GM18498 (cell line): ENCODE measurements around the gene CALCOCO2.
"Not testable (repeated sequence)": the region's sequence is repeated elsewhere in the genome, so short reads cannot be mapped to it uniquely, and the experiment has no call there.

Experiments
- ATAC-seq: cut with Tn5 transposase; IDR thresholded peaks from one replicate; pipeline ENCODE4 v1.9.1; 2021; ENCODE audit warnings: mild to moderate bottlenecking, moderate library complexity; ENCODE audit not compliant: unreplicated experiment

Gene CALCOCO2

GRCh38 chr17:48872409-48872808, 41.6 kb downstream of the CALCOCO2 start:
- not testable (repeated sequence) for ATAC-seq

GRCh38 chr17:48873209-48873608, 42.4 kb downstream of the CALCOCO2 start:
- no peak for ATAC-seq

GRCh38 chr17:48873696-48874443, 43.0 kb downstream of the CALCOCO2 start:
- ATAC-seq: no peak

- no peak for ATAC-seq
Measured at GRCh38 chr17:48878920-48879898, 48.4 kb downstream of the CALCOCO2 start.

- ATAC-seq: no peak
Measured at GRCh38 chr17:48882272-48882671, 51.4 kb downstream of the CALCOCO2 start.

GRCh38 chr17:48883171-48883570, 52.3 kb downstream of the CALCOCO2 start:
- no peak for ATAC-seq

GRCh38 chr17:48890086-48890485, 59.3 kb downstream of the CALCOCO2 start:
- ATAC-seq: no peak

- ATAC-seq: no peak
Measured at GRCh38 chr17:48892940-48893645, 62.3 kb downstream of the CALCOCO2 start.

GRCh38 chr17:48893646-48894508, 63.0 kb downstream of the CALCOCO2 start:
- ATAC-seq: no peak

GRCh38 chr17:48894886-48895285, 64.1 kb downstream of the CALCOCO2 start:
- no peak for ATAC-seq

GRCh38 chr17:48901241-48901640, 70.4 kb downstream of the CALCOCO2 start:
- ATAC-seq: no peak

GRCh38 chr17:48903401-48903800, 72.6 kb downstream of the CALCOCO2 start:
- no peak for ATAC-seq

GRCh38 chr17:48904428-48904827, 73.6 kb downstream of the CALCOCO2 start:
- no peak for ATAC-seq

GRCh38 chr17:48905987-48906515, 75.2 kb downstream of the CALCOCO2 start:
- ATAC-seq: no peak

GRCh38 chr17:48907713-48908046, 76.8 kb downstream of the CALCOCO2 start:
- no peak for ATAC-seq

- ATAC-seq: peak; percentile 78
Measured at GRCh38 chr17:48908047-48908843, 77.4 kb downstream of the CALCOCO2 start, which contains the start of gene UBE2Z. Gene UBE2Z, plus strand, starts transcription at chr17:48908407. Its CDS starts 97 bp downstream, at chr17:48908504.

GRCh38 chr17:48908853-48909394, 78.1 kb downstream of the CALCOCO2 start:
- ATAC-seq: peak; percentile 48

GRCh38 chr17:48909783-48910182, 78.9 kb downstream of the CALCOCO2 start:
- ATAC-seq: no peak

GRCh38 chr17:48910370-48910769, 79.5 kb downstream of the CALCOCO2 start:
- no peak for ATAC-seq
